ENCODE results near the gene GPAT2.
"Not testable (repeated sequence)": the region's sequence is repeated elsewhere in the genome, so short reads cannot be mapped to it uniquely, and the experiment has no call there.

Gene GPAT2

GRCh38 chr2:96016321-96016720 lies 18.4 kb downstream of the GPAT2 start:
- not testable (repeated sequence) for H3K9me3 ChIP-seq (replicated peaks; ENCODE audit: low read length); H3K4me2 ChIP-seq (ENCODE audit: low read length); H3K36me3 ChIP-seq (ENCODE audit: insufficient read depth, low read length); H3K4me1 ChIP-seq (ENCODE audit: control insufficient read depth, insufficient read depth, low read length); H3K4me3 ChIP-seq (ENCODE audit: low read length); H3K9ac ChIP-seq (ENCODE audit: low read depth, low read length); H3K27me3 ChIP-seq (ENCODE audit: control insufficient read depth, insufficient read depth, low read length)

- not testable (repeated sequence) for H3K9ac ChIP-seq (ENCODE audit: low read depth, low read length); H3K27me3 ChIP-seq (ENCODE audit: control insufficient read depth, insufficient read depth, low read length); H3K9me3 ChIP-seq (replicated peaks; ENCODE audit: low read length); H3K36me3 ChIP-seq (ENCODE audit: insufficient read depth, low read length); H3K4me3 ChIP-seq (ENCODE audit: low read length); H3K4me1 ChIP-seq (ENCODE audit: control insufficient read depth, insufficient read depth, low read length); H3K4me2 ChIP-seq (ENCODE audit: low read length)
Measured at GRCh38 chr2:96012792-96013264, 21.9 kb downstream of the GPAT2 start.

DNA sequence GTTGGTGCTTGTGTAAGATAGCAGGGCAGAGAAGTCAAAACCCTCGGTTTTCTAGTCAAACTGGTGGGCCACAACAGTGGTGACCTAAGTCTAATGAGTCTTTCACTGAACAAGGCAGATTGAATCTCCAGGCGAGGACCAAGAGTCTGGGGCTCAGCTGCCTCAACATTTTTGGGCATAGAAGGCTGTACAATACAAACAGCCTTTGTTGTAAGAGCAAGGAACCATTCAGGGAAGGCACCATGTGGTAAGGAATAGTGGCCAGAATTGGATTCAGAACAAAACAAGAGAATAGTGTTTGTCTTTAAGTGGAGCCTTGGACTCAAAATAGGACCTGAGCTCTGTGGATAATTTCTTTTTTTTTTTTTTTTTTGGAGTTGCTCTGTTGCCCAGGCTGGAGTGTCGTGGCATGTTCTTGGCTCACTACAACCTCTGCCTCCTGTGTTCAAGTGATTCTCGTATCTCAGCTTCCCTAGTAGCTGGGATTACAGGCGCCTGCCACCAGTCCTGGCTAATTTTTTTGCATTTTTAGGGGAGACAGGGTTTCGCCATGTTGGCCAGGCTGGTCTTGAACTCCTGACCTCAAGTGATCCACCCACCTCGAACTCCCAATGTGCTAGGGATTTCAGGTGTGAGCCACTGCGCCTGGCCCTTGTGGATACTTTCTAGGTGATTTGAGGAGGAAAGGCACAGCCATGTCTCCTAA lies 22.5 kb downstream of the GPAT2 start:
- H3K4me1 ChIP-seq (ENCODE audit: control insufficient read depth, insufficient read depth, low read length); H3K4me3 ChIP-seq (ENCODE audit: low read length); H3K4me2 ChIP-seq (ENCODE audit: low read length); H3K27me3 ChIP-seq (ENCODE audit: control insufficient read depth, insufficient read depth, low read length); H3K9me3 ChIP-seq (replicated peaks; ENCODE audit: low read length); H3K9ac ChIP-seq (ENCODE audit: low read depth, low read length); H3K36me3 ChIP-seq (ENCODE audit: insufficient read depth, low read length): not testable (repeated sequence)

GRCh38 chr2:96011129-96011455 lies 23.6 kb downstream of the GPAT2 start:
- H3K4me1 ChIP-seq (ENCODE audit: control insufficient read depth, insufficient read depth, low read length); H3K36me3 ChIP-seq (ENCODE audit: insufficient read depth, low read length); H3K4me3 ChIP-seq (ENCODE audit: low read length); H3K9me3 ChIP-seq (replicated peaks; ENCODE audit: low read length); H3K9ac ChIP-seq (ENCODE audit: low read depth, low read length); H3K4me2 ChIP-seq (ENCODE audit: low read length): not testable (repeated sequence)
- H3K27me3 ChIP-seq (ENCODE audit: control insufficient read depth, insufficient read depth, low read length) = peaks cover 16% of the 10 kb centered on the region

GRCh38 chr2:96010320-96011128 lies 24.2 kb downstream of the GPAT2 start:
- not testable (repeated sequence) for H3K9me3 ChIP-seq (replicated peaks; ENCODE audit: low read length); H3K36me3 ChIP-seq (ENCODE audit: insufficient read depth, low read length); H3K4me1 ChIP-seq (ENCODE audit: control insufficient read depth, insufficient read depth, low read length)
- Histone ChIP-seq H3K27me3 (ENCODE audit: control insufficient read depth, insufficient read depth, low read length) (peaks cover 22% of the 10 kb centered on the region), H3K4me2 (ENCODE audit: low read length) (peak overlapping the region; percentile 82), H3K4me3 (ENCODE audit: low read length) (peak overlapping the region; percentile 68), H3K9ac (ENCODE audit: low read depth, low read length) (peak overlapping the region; percentile 69)

- H3K4me1 ChIP-seq (ENCODE audit: control insufficient read depth, insufficient read depth, low read length) = not testable (repeated sequence)
Measured at GRCh38 chr2:96009833-96010232, 24.9 kb downstream of the GPAT2 start.

GRCh38 chr2:96008051-96008450 lies 26.7 kb downstream of the GPAT2 start:
- not testable (repeated sequence) for H3K36me3 ChIP-seq (ENCODE audit: insufficient read depth, low read length); H3K9ac ChIP-seq (ENCODE audit: low read depth, low read length); H3K4me1 ChIP-seq (ENCODE audit: control insufficient read depth, insufficient read depth, low read length); H3K4me3 ChIP-seq (ENCODE audit: low read length); H3K4me2 ChIP-seq (ENCODE audit: low read length); H3K9me3 ChIP-seq (replicated peaks; ENCODE audit: low read length)
- H3K27me3 ChIP-seq (ENCODE audit: control insufficient read depth, insufficient read depth, low read length) = peaks cover 25% of the 10 kb centered on the region

More at GRCh38 chr2:96009833-96010232, 24.9 kb downstream of the GPAT2 start:
- not testable (repeated sequence) for H3K36me3 ChIP-seq (ENCODE audit: insufficient read depth, low read length); H3K9me3 ChIP-seq (replicated peaks; ENCODE audit: low read length)
- H3K4me3 ChIP-seq (ENCODE audit: low read length) = peak overlapping the region; percentile 68
- H3K4me2 ChIP-seq (ENCODE audit: low read length) = peak overlapping the region; percentile 82
- peaks cover 25% of the 10 kb centered on the region for H3K27me3 ChIP-seq (ENCODE audit: control insufficient read depth, insufficient read depth, low read length)
- peak overlapping the region; percentile 69 for H3K9ac ChIP-seq (ENCODE audit: low read depth, low read length)

GRCh38 chr2:96006248-96006647 lies 28.5 kb downstream of the GPAT2 start:
- H3K27me3 ChIP-seq (ENCODE audit: control insufficient read depth, insufficient read depth, low read length) = peaks cover 34% of the 10 kb centered on the region
- not testable (repeated sequence) for H3K4me3 ChIP-seq (ENCODE audit: low read length); H3K9me3 ChIP-seq (replicated peaks; ENCODE audit: low read length)

DNA sequence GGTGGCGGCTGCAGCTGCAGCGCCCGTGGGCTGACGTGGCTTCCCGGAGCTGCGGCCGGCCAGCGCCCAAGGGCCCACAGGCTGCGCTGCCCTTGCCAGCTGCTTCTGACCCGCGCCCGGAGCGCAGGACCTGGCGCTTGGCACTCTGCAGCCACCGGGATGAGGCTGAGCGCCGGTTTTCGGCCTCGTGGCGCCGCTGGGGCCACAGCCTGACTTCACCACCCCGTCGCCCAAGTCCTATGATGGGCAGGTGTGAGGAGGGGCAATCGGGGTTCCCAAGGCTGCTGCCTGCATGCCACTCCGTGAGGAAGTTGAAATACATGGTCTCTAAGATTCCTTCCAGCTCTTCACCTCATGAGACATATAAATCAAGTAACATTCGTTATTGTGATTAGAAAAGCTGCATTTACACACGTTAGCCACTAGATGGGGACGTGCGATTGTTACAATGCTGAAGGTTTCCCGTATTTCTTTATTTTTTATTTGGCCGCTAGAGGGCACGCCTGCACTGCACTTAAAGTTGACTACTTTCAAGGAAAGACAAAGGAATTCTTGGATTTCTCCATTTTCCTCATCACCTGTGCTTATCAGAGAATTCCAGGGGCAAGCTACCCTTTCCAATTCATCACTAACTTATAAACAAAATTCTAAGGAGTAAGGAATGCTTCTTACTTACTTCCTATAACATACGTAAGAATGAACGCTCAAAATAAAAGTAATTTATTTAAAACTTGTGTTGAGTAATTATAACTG lies 42.0 kb downstream of the GPAT2 start:
- Histone ChIP-seq H3K4me3 (ENCODE audit: low read length) (peak overlapping the region; percentile 82), H3K4me2 (ENCODE audit: low read length) (peak overlapping the region; percentile 100), H3K9ac (ENCODE audit: low read depth, low read length) (peak overlapping the region; percentile 89)
- H3K9me3 ChIP-seq (replicated peaks; ENCODE audit: low read length); H3K36me3 ChIP-seq (ENCODE audit: insufficient read depth, low read length); H3K27me3 ChIP-seq (ENCODE audit: control insufficient read depth, insufficient read depth, low read length); H3K4me1 ChIP-seq (ENCODE audit: control insufficient read depth, insufficient read depth, low read length): not testable (repeated sequence)

More at GRCh38 chr2:96006248-96006647, 28.5 kb downstream of the GPAT2 start:
- not testable (repeated sequence) for H3K9ac ChIP-seq (ENCODE audit: low read depth, low read length); H3K4me1 ChIP-seq (ENCODE audit: control insufficient read depth, insufficient read depth, low read length); H3K4me2 ChIP-seq (ENCODE audit: low read length); H3K36me3 ChIP-seq (ENCODE audit: insufficient read depth, low read length)

- H3K9me3 ChIP-seq (replicated peaks; ENCODE audit: low read length); H3K36me3 ChIP-seq (ENCODE audit: insufficient read depth, low read length); H3K4me1 ChIP-seq (ENCODE audit: control insufficient read depth, insufficient read depth, low read length); H3K27me3 ChIP-seq (ENCODE audit: control insufficient read depth, insufficient read depth, low read length): not testable (repeated sequence)
- Histone ChIP-seq H3K4me2 (ENCODE audit: low read length) (peak overlapping the region; percentile 100), H3K9ac (ENCODE audit: low read depth, low read length) (peak overlapping the region; percentile 89), H3K4me3 (ENCODE audit: low read length) (peak overlapping the region; percentile 82)
Measured at GRCh38 chr2:95992102-95992501, 42.6 kb downstream of the GPAT2 start.

DNA sequence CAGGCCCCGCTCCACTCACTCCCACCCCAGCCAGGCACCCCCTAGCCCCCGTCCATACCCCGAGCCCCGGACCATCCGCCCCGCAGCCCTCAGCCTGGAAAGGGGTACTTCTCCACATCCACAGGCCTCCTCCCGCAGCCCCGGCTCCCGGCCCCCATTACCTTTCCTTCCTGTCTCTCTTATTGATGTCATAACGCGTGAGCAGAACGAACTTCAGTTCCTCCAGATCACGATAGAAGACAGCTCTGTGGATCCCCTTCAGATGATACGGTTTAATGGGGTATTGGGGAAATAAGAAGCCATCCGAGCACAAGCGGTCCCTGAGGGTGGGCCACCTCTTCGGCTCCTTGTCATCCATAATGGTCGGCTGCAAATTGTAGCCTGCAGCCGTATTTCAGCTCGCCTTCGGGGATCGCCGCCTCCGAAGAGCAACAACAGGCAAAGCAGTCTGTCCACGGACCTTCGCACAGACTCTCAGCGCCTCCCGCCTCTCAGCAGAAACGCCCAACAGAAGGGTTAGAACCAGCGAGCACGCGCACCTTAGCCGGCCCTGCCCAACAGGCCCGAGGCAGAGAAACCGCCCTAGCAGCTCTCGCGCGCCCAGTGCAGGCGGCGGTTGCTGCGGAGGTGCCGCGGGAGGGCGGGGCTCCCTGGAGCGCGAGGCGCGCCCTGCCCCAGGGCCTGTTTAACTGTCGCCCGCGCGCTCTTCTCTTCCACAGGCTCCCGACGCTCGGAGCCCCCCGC lies 43.2 kb downstream of the GPAT2 start, which contains the start of gene ANKRD36C:
Gene ANKRD36C, minus strand, starts transcription at position 474 of the 744 bp plus-strand sequence. Its CDS starts 116 bp downstream, at position 358.
- not testable (repeated sequence) for H3K36me3 ChIP-seq (ENCODE audit: insufficient read depth, low read length); H3K27me3 ChIP-seq (ENCODE audit: control insufficient read depth, insufficient read depth, low read length); H3K9me3 ChIP-seq (replicated peaks; ENCODE audit: low read length); H3K4me1 ChIP-seq (ENCODE audit: control insufficient read depth, insufficient read depth, low read length)
- Histone ChIP-seq H3K9ac (ENCODE audit: low read depth, low read length) (peak within 1 kb of the TSS; percentile 89), H3K4me2 (ENCODE audit: low read length) (peak within 1 kb of the TSS; percentile 100), H3K4me3 (ENCODE audit: low read length) (peak within 1 kb of the TSS; percentile 91)
